ENCODE results near the gene ABCA10.

The ABCA10 gene

DNA sequence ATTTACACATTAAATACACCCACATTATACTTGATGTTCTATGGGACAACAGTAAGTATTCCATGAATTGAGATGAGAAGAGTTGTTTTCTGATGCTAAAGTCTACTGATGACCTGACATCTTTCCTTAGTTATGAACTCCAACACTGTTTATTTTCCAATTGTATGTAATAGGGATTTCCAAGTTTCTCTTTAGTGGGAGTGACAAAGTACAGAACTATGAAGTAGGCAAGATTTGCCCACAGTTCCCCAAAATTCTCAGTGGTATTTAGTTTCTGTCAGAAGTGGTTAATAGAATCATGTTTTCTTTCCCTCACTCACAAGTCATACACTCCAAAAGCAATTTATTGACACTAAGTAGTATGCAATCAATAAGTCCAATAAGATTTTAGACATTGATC, 64.4 kb downstream of the ABCA10 start:
- DNase-seq: no peak

- DNase-seq: no peak
Measured at GRCh38 chr17:69159418-69159817, 69.2 kb downstream of the ABCA10 start.

GRCh38 chr17:69154267-69154666, 74.4 kb downstream of the ABCA10 start:
- no peak for DNase-seq

- DNase-seq: no peak
Measured at GRCh38 chr17:69150333-69150732, 78.3 kb downstream of the ABCA10 start.

DNA sequence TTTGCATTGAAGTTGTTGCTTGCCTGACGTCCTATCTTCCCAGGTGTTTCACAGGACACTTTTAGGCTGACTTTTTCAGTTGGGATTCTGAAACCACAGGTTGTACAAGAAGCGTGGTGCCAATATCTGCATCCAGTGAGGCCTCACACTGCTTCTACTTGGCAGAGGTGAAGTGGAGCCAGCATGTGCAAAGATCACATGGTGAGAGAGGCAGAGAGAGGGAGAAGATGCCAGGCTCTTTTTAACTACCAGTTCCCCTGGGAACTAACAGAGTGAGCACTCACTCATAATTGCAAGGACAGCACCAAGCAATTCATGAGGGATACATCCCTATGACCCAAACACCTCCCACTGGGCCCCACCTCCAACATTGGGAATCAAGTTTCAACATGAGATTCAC, 81.2 kb downstream of the ABCA10 start:
- DNase-seq: no peak

DNA sequence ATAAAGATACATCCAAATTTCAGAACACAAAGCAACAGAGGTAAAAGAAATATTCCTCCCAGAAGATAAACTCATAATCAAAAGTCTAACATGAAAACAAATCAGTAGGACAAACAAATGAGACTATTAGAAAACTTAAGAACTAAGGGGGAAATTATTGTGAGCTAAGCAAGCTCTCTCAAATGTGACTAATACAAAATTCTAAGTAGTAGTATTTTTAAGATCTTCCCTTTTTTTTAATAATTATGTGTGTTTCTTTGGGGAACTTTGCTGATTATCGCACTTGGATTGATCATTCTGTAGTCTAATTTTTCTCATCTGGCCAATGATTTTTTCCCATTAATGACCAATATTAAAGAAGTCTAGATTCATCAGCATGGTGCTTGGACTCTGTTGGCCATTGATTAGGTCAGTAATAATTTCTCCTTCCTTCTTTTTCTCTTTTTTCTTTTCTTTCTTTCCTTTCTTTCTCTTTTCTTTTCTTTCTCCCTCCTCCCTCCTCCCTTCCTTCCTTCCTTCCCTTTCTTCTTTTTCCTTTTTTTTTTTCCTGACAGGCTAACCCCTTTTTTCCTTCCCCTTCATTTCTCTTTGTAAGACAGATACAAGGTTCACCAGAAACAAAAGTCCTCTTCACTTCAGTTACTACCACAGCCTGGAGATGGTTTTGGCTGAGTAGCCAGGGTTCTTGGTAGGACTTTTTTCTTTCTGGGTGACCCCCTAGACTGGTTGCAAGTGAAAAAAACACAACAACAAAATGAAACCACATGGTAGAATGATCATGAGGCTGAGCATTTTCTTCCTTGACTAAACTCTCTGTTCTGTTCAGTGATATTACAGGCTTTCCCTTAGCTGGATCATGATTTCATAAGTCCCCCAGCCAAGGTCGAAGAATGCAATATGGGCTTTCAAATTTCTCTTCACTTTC, 84.0 kb downstream of the ABCA10 start:
- no peak for DNase-seq

GRCh38 chr17:69143683-69144231, 84.9 kb downstream of the ABCA10 start:
- DNase-seq: no peak

GRCh38 chr17:69143151-69143550, 85.5 kb downstream of the ABCA10 start:
- DNase-seq: no peak

GRCh38 chr17:69142175-69142802, 86.3 kb downstream of the ABCA10 start:
- no peak for DNase-seq

DNA sequence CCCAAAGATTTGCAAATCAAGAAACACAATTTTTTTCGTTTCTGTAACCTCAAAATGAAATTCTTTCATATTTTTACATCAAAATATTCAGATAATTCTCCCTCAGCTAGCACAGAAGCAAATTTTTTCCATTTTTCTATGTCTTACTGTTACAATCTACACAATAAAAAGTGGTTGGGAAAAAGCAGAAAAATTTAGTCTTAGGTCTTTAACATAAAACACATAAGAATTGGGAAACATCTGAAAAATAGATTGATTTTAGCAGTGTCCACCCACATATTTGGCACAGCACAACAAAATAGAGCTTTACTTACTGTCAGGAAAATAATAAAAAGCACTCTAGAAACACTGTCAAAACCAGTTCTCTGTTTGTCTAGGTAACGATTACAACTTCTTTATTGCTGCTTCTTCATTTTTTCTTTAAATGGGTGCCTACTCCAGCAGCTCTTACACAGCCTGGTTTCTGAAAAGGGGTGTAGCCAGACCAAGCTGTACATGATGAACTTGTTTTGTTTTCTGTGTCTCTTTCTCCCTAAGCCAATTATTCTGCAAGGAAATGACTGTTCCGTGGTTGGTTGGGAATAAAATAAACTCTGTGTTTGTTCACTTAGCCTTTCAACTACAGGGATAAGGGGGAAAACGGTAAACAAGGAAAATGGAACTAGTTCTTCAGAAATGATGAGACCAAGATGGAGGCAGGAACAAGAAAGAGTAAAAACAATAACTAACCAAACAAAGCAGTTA, 87.0 kb downstream of the ABCA10 start, which contains the start of gene ABCA6:
ABCA6 (minus strand) TSS at position 465 of the 744 bp plus-strand sequence. CDS start 1,192 bp downstream, outside the sequence.
- DNase-seq: no peak

- no peak for DNase-seq
Measured at GRCh38 chr17:69134112-69134511, 94.5 kb downstream of the ABCA10 start.

GRCh38 chr17:69130627-69131296, 97.9 kb downstream of the ABCA10 start:
- no peak for DNase-seq

- no peak for DNase-seq
Measured at GRCh38 chr17:69123626-69124025, 105.0 kb downstream of the ABCA10 start.

GRCh38 chr17:69122065-69122464, 106.6 kb downstream of the ABCA10 start:
- DNase-seq: no peak

DNA sequence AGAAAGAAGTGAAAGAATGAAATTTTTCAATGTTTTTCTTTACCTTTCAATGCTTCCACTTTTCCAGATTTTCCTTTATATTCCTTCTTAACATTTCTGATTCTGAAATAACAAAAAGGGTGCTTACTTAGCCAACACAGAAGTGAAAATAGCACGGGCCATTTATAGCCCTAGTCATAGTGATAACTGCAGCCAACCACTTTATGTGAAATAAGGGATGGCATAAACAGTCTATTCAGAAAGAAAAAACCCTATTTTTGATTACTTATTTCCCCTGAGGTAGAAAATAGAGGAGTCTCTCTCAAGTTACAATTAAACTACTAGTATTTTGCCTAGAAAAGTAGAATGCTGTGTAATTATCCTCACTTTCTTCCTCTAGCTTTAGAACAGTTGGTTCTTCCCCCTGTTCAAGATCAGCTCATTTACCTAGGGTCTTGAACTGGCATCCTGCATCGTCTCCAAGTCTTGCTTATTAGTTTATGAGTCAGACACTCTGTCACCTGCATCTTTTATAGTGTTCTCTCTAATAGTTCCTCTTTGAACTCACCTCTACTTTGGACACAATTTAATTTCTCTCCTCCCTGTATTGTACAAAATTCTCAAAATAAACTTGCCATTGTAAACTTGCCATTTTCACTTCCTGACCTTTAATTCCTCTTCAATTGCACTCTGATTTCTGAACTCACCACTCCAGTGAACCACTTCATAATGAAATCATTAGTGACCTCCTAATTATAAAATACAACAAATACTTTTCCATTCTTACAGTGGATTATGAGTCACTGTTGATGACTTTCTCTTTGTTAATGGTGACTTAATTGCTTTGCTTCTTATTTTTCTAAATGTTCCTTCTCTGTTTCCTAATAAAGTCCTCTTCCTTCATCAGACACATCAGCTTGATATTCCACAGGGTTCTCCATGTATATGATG, 110.5 kb downstream of the ABCA10 start:
- DNase-seq: no peak

DNA sequence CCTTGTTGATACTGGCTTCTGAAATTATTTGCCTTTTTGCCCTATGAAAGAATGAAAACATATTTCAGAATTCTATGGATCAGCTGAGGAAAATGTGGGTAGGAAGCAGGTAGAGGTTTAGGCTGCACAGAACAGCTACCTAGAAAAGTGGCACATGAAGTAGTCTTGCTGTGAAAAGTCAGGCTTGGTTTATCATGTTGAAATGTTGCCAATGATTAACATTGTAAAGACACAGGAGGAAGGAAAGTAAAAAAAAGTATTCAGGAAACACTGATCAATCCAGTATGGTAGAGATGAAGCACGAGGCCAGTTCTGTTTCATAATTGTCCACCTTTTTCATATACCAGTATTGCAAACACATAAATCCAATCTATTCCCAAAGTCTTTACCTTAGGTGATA, 116.8 kb downstream of the ABCA10 start:
- DNase-seq: no peak

- no peak for DNase-seq
Measured at GRCh38 chr17:69105907-69106730, 122.5 kb downstream of the ABCA10 start.

- no peak for DNase-seq
Measured at GRCh38 chr17:69103557-69104233, 124.9 kb downstream of the ABCA10 start.

- no peak for DNase-seq
Measured at GRCh38 chr17:69098625-69099024, 130.0 kb downstream of the ABCA10 start.
